Mammary epithelial cell (primary cell): ENCODE data around the gene NCOA7.

ENCODE experiments used
- CTCF ChIP-seq, 2 donors: IDR thresholded peaks in 1 of 2; conservative IDR thresholded peaks in 1 of 2; 2 replicates each; pipeline ENCODE4 v1.5.1; 2011 to 2012; ENCODE audit warnings: inconsistent platforms in 2 of 2, low read length in 2 of 2, mild to moderate bottlenecking in 2 of 2, control low read depth in 1 of 2, low read depth in 1 of 2; ENCODE audit not compliant: insufficient read depth in 1 of 2; ENCODE audit errors: extremely low read depth in 1 of 2
- EZH2 ChIP-seq: IDR thresholded peaks from 2 replicates; pipeline ENCODE4 v1.6.1; 2012; ENCODE audit warnings: low read length, inconsistent platforms, borderline replicate concordance

- TF ChIP-seq CTCF (conservative IDR thresholded peaks at IDR 0.05 in 1 of 2, IDR thresholded peaks at IDR 0.05 in 1 of 2; ENCODE audit: extremely low read depth in 1 of 2, insufficient read depth in 1 of 2, low read depth in 1 of 2, low read length in 2 of 2) (no peak), EZH2 (no peak)
These were observed 114.1 kb downstream of the NCOA7 start for GRCh38 chr6:125904871-125905270.
